ENCODE measurements around the gene CERCAM. TPM values are rescaled to one million over a fixed set of nuclear protein-coding genes. Genes with fewer than 3 reads are reported as not detected.

CERCAM gene
- total and polyA plus RNA-seq, 12 donors: 3.5 to 30.4 (median 10.0) TPM

DNA sequence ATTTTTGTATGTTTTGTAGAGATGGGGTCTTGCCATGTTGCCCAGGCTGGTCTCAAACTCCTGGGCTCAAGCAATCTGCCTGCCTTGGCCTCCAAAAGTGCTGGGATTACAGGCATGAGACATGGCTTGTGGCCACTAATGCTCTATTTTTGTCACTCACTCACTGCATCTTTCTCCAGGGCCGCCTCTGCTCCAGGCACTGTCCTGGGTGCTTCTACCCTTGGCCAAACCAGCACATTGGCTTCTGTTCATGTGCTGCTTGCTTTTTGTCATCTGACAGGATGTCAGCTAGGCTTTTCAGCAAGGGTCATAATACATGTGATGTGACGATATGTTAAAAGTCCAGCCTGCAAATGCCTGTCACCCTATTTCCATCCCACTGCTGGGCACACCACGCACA lies 38.4 kb downstream of the CERCAM start:
- H3K4me3 ChIP-seq: no peak overlapping the region
- H3K9me3 ChIP-seq: no peaks in the 10 kb centered on the region
- TF ChIP-seq CTCF (IDR thresholded peaks at IDR 0.05): no peak
- 44 to 63% methylated on average over 3 of the region's 3 CpGs for WGBS, 2 donors
- peak in 6 of 8 donors; percentile 16 to 71 (median 42) for ATAC-seq
- H3K27me3 ChIP-seq: no peaks in the 10 kb centered on the region
- peak overlapping the region in 7 of 10 donors; percentile 6 to 65 (median 26) for H3K27ac ChIP-seq
- DNase-seq: peak; percentile 32 to 35
- peaks cover 0 to 52% (median 27%) of the 10 kb centered on the region in 9 donors for H3K36me3 ChIP-seq
- intact Hi-C loops (cut with DNase I): loop anchor here in 3 of 10 donors (5.0 to 10.0 kb wide), 2 partner anchors 93 to 96 kb away; partner anchors contain the start of gene SPTAN1 (in 3 of the 3)
- peaks cover 0 to 33% (median 15%) of the 10 kb centered on the region in 9 donors for H3K4me1 ChIP-seq

DNA sequence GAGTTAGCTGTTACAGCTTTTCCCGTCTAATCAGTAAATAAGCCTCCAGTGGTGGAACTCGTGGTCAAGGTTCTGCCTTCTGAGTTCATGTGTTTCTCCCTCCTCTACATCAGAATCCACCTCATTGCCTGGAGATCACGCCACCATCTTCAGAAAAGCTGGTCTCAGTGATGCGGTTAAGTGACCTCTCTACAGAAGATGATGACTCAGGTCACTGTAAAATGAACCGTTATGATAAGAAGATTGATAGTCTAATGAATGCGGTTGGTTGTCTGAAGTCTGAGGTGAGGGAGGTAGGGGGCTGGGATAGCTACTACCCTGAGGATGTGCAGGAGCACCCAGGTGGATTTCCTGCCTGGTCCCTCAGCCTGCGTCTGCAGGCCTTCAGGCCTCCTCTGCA lies 48.4 kb downstream of the CERCAM start:
- DNase-seq (no peak), ATAC-seq (no peak)
- TF ChIP-seq CTCF (IDR thresholded peaks at IDR 0.05): no peak
- WGBS, 2 donors: 89 to 95% methylated on average over 7 of the region's 7 CpGs
- no peak overlapping the region for H3K4me3 ChIP-seq
- H3K36me3 ChIP-seq: peaks cover 0 to 87% (median 8%) of the 10 kb centered on the region in 9 donors
- H3K4me1 ChIP-seq: peaks cover 0 to 3% (median 0%) of the 10 kb centered on the region in 9 donors
- H3K27me3 ChIP-seq: no peaks in the 10 kb centered on the region
- H3K27ac ChIP-seq: no peak overlapping the region
- intact Hi-C loops (cut with DNase I): no loop called here
- no peaks in the 10 kb centered on the region for H3K9me3 ChIP-seq

DNA sequence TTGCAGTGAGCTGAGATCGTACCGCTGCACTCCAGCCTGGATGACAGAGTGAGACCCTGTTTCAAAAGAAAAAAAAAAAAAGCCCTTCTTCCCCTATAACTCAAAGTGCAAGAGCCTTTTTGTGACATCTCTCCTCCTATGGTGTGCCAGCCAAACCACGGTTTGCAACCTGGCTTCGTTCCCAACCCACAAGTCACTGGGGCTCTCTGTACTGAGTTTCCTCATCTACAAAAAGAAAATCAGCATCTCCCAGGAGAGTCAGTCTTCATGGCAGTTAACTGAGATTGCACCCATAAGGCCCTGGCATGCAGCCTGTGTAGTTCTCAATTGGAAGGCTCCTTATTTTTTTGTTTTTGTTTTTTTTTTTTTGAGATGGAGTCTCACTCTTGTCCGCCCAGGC lies 49.9 kb downstream of the CERCAM start:
- 71 to 82% methylated on average over 5 of the region's 5 CpGs for WGBS, 2 donors
- no peaks in the 10 kb centered on the region for H3K27me3 ChIP-seq
- intact Hi-C loops (cut with DNase I): loop anchor here in 1 of 10 donors (10.0 kb wide), 1 partner anchor 54 kb away; no protein-coding TSS in a partner anchor
- H3K27ac ChIP-seq: no peak overlapping the region
- H3K4me3 ChIP-seq: no peak overlapping the region
- DNase-seq: no peak
- no peak for TF ChIP-seq CTCF (IDR thresholded peaks at IDR 0.05)
- no peaks in the 10 kb centered on the region for H3K9me3 ChIP-seq
- ATAC-seq: peak in 1 of 8 donors; percentile 35
- H3K36me3 ChIP-seq: peaks cover 0 to 90% (median 5%) of the 10 kb centered on the region in 9 donors
- H3K4me1 ChIP-seq: peaks cover 0 to 3% (median 0%) of the 10 kb centered on the region in 9 donors

DNA sequence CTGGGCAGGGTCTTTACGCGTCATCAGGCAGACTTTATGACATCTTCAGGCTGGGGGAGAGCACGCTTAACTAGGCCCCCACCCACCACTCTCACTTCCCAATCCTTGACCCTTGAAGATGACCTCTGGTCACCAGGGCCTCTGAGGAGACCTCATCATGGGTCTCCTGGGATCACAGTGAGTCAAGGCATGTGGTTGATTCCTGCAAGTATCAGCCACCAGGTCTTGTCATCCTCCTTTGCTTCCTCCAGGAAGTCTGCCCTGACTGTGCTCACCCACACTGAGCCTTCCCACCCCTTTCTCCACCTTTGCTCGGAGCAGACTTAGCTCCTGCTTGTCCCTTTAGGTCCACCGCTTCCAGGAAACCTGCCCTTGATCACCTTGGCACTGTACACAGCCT lies 52.4 kb downstream of the CERCAM start:
- DNase-seq (no peak), ATAC-seq (peak in 1 of 8 donors; percentile 14)
- no peaks in the 10 kb centered on the region for H3K27me3 ChIP-seq
- no peak for TF ChIP-seq CTCF (IDR thresholded peaks at IDR 0.05)
- no peak overlapping the region for H3K27ac ChIP-seq
- intact Hi-C loops (cut with DNase I): loop anchor here in 1 of 10 donors (10.0 kb wide), 1 partner anchor 52 kb away; no protein-coding TSS in a partner anchor
- no peak overlapping the region for H3K4me3 ChIP-seq
- H3K4me1 ChIP-seq: peaks cover 0 to 3% (median 0%) of the 10 kb centered on the region in 9 donors
- peaks cover 0 to 92% (median 7%) of the 10 kb centered on the region in 9 donors for H3K36me3 ChIP-seq
- H3K9me3 ChIP-seq: no peaks in the 10 kb centered on the region
- 93 to 96% methylated on average over 5 of the region's 5 CpGs for WGBS, 2 donors

Measured in heart right ventricle (tissue), 16 donors.